HFFc6 (cell line): ENCODE results near the gene TOX3. TPM values are rescaled to one million over a fixed set of nuclear protein-coding genes. Genes with fewer than 3 reads are reported as not detected.

Source experiments
- DNase-seq: peaks from one replicate; pipeline ENCODE4 v3.0.0-alpha.2; 2018
- H3K27ac Mint-ChIP-seq: 2 replicates; pipeline ENCODE4 v1.8.0; 2020; ENCODE audit warnings: mild to moderate bottlenecking, mixed read lengths
- H3K27me3 Mint-ChIP-seq: 2 replicates; pipeline ENCODE4 v1.8.0; 2021; ENCODE audit warnings: mild to moderate bottlenecking, moderate library complexity, mixed read lengths; ENCODE audit not compliant: insufficient read depth
- H3K36me3 Mint-ChIP-seq: 2 replicates; pipeline ENCODE4 v1.8.0; 2021; ENCODE audit warnings: low read depth, mixed read lengths
- H3K4me1 Mint-ChIP-seq: 2 replicates; pipeline ENCODE4 v1.8.0; 2020; ENCODE audit warnings: low read depth, mixed read lengths
- H3K4me3 Mint-ChIP-seq: 2 replicates; pipeline ENCODE4 v1.8.0; 2020; ENCODE audit warnings: mild to moderate bottlenecking, moderate library complexity, mixed read lengths
- H3K9me3 Mint-ChIP-seq: 2 replicates; pipeline ENCODE4 v1.8.0; 2020; ENCODE audit warnings: mild to moderate bottlenecking, mixed read lengths
- total RNA-seq, 6 experiments: library from RNA; stranded (reverse); fragmentation: NEBNext Ultra II Directional; extraction: Animal tissue kit (Norgen Biotek cat#: 25700); gene quantifications; 2 replicates in 1 of 6; 3 replicates in 5 of 6; pipeline ENCODE4 v1.2.3, GENCODE V29; 2021
- TF ChIP-seq, protein P1 (sequence below): fragments of 200-600 bp; sonication (generic); IDR thresholded peaks from 2 replicates; pipeline ENCODE4 v1.5.0; 2021; ENCODE audit warnings: antibody characterized with exemption, mild to moderate bottlenecking

Gene TOX3
- total RNA-seq, 6 experiments from 2014 or later: not detected

DNA sequence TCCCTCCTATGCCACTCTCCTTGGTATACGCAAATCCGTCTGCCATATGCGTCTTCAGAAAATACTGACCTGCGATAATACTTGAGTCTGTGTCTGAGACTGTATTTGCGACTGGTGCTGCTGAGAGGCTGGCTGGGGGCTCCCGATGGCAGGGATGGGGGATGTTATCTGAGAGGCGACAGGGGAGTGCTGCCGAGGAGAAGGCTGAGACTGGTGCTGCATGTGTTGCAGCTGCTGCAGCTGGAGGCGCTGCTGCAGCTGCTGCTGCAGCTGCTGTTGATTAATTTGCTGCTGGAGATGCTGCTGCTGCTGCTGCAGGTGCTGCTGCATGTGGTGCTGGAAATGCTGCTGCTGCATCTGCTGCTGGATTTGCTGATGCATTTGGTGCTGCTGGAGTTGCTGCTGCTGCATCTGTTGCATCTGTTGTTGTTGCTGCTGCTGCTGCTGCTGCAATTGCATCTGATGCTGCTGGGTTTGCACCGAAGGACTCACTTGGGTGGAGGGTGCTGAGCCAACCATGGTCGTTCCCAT is 107.7 kb downstream of the TOX3 start:
- Mint-ChIP-seq H3K4me1 (no peaks in the 10 kb centered on the region), H3K27ac (no peak overlapping the region), H3K4me3 (no peak overlapping the region), H3K27me3 (peaks cover 2% of the 10 kb centered on the region), H3K36me3 (no peaks in the 10 kb centered on the region), H3K9me3 (peaks cover 29% of the 10 kb centered on the region)
- no peak for DNase-seq
- TF ChIP-seq, protein P1, sequence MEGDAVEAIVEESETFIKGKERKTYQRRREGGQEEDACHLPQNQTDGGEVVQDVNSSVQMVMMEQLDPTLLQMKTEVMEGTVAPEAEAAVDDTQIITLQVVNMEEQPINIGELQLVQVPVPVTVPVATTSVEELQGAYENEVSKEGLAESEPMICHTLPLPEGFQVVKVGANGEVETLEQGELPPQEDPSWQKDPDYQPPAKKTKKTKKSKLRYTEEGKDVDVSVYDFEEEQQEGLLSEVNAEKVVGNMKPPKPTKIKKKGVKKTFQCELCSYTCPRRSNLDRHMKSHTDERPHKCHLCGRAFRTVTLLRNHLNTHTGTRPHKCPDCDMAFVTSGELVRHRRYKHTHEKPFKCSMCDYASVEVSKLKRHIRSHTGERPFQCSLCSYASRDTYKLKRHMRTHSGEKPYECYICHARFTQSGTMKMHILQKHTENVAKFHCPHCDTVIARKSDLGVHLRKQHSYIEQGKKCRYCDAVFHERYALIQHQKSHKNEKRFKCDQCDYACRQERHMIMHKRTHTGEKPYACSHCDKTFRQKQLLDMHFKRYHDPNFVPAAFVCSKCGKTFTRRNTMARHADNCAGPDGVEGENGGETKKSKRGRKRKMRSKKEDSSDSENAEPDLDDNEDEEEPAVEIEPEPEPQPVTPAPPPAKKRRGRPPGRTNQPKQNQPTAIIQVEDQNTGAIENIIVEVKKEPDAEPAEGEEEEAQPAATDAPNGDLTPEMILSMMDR: no peak

DNA sequence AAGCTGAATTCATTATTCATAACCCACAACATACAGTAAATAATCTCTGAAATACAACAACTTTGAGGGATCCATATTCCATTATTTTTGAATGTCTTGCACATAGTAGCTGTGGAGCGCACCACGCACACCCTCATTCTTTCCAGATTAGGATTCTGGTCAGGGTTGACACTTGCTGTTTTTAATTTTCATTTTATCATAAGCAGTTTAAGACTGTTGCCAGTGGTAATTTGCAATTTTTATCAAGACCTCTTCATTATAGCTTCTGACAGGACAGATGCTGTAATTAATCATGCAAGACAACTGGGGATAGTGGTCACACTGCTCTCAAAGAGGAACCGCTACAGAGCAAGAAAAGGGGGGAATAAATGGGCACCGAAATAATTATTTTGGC is 109.7 kb downstream of the TOX3 start:
- DNase-seq: no peak
- H3K9me3 Mint-ChIP-seq: peaks cover 41% of the 10 kb centered on the region
- TF ChIP-seq, protein P1: no peak
- no peak overlapping the region for H3K4me3 Mint-ChIP-seq
- H3K27ac Mint-ChIP-seq: no peak overlapping the region
- H3K4me1 Mint-ChIP-seq: no peaks in the 10 kb centered on the region
- no peaks in the 10 kb centered on the region for H3K36me3 Mint-ChIP-seq
- H3K27me3 Mint-ChIP-seq: peaks cover 2% of the 10 kb centered on the region

DNA sequence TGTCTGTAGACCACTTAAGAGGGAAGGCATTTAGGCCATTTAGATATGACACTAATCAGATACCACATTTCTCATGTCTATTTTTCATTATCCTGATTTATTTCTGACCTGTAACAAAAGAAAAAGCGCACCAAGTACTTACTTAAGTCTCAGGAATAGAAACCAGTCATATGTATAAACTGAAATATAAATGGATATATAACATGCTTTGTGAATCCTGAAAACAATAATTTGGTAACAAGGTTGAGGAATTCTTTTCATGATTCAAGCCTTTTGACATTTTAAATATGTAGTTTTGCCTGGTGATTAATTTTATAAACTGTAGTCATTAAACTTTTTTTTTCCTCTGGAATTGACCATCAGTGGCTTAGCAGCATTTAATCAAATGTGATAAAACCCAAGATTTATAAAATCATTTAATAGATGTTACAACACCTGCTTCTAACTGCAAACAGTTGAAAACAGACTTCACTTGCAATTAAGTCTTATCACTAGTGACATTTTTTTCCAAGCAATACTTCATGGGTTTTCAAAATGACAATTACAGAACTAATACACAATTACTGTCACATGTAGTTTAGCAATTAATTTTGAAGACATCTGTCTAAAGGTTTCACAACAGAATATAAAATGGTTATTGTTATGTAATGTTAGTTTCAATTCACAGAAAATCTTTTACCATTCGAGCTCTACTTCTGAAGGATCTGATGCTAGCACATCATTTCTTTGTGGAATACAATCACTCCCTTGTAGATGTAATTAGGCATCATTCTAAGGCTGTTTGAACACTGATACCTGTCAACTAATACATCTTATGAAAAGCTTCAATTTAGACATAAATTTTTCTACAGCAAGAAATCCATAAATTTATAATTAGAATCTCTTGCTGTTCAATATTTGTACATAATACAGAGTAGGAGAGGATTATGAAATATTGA is 110.3 kb downstream of the TOX3 start:
- Mint-ChIP-seq H3K4me1 (no peaks in the 10 kb centered on the region), H3K4me3 (no peak overlapping the region)
- TF ChIP-seq, protein P1: no peak

DNA sequence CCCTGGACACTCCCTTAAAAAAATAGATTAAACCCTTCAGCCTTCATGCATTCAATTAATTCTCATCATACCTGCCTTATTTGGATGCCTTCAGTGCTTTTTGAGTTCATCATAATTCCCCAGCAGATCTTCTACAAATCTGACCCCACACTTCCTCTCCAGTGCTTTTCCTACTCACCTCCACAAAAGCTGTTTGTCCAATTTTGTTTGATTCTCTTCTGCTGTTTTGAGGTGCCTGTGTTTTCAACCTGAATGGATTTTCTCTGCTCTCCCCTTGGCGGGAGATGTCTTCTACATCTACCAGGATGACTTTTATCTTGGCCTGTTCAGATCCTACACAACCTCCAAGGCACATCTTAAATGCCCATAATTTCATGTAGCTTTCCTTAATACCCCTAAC is 112.7 kb downstream of the TOX3 start:
- no peak for DNase-seq
- TF ChIP-seq, protein P1: no peak
- no peak overlapping the region for H3K4me3 Mint-ChIP-seq
- H3K4me1 Mint-ChIP-seq: no peaks in the 10 kb centered on the region
- H3K27ac Mint-ChIP-seq: no peak overlapping the region
- no peaks in the 10 kb centered on the region for H3K36me3 Mint-ChIP-seq
- peaks cover 34% of the 10 kb centered on the region for H3K9me3 Mint-ChIP-seq
- no peaks in the 10 kb centered on the region for H3K27me3 Mint-ChIP-seq

More for the DNA sequence above, 110.3 kb downstream of the TOX3 start:
- H3K27me3 Mint-ChIP-seq: peaks cover 2% of the 10 kb centered on the region
- peaks cover 45% of the 10 kb centered on the region for H3K9me3 Mint-ChIP-seq
- no peak overlapping the region for H3K27ac Mint-ChIP-seq
- no peak for DNase-seq
- H3K36me3 Mint-ChIP-seq: no peaks in the 10 kb centered on the region

DNA sequence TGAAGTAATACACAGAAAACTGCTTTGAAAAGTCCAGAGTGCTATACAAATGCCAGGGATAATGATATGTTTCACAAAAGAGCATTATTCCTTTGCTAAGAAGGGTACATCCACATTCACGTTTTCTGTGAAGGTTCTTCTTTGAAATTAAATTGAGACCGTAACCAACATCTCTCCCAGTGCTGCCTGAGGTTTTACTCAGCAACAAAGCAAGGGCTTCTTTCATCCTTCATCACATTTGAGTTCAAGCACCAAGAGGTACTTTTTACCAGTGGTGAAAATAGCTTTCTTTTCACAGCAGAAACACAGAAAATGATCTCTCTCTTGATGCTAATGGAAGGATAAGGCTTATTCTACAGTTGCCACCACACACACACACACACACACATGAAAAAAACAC is 113.3 kb downstream of the TOX3 start:
- no peaks in the 10 kb centered on the region for H3K36me3 Mint-ChIP-seq
- TF ChIP-seq, protein P1: no peak
- H3K4me1 Mint-ChIP-seq: no peaks in the 10 kb centered on the region
- no peak overlapping the region for H3K4me3 Mint-ChIP-seq
- H3K9me3 Mint-ChIP-seq: peaks cover 31% of the 10 kb centered on the region
- no peak overlapping the region for H3K27ac Mint-ChIP-seq
- DNase-seq: no peak
- no peaks in the 10 kb centered on the region for H3K27me3 Mint-ChIP-seq
